GM18526 (cell line): ENCODE measurements around the gene TRIP4.

Experiments used
- POLR2A ChIP-seq: IDR thresholded peaks from 3 replicates; pipeline ENCODE4 v1.6.1; 2011; ENCODE audit not compliant: insufficient read length; ENCODE audit errors: extremely low read depth

Gene TRIP4

DNA sequence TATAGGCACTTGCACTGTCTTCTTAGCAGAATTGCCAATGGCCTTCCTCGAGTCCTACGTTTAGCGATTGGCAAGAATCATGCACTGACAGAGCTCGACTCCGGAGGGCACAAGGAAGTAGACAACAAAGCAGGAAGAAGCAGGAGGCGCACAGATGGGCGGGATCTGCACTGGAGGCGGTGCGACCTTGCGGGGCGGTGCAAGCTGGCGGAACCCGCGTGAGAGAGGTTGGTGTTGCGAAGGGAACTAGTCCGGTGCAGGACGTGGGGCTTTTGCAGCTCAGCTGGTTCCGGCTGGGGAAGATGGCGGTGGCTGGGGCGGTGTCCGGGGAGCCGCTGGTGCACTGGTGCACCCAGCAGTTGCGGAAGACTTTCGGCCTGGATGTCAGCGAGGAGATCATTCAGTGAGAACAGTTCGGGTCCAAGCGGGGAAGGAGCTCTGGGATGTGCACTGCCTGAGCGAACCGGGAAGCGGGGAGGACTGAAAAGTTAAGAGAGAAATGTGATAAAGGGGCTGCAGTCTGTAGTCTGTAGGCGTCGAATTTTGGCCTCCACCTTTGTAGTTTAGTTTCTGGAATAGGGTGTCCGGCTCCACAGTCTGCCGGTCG lies at the start of gene TRIP4:
TRIP4 (plus strand) TSS at position 275 of the 607 bp plus-strand sequence; CDS start at position 303, 28 bp downstream.
- peak; percentile 90 for TF ChIP-seq POLR2A

- no peak for TF ChIP-seq POLR2A
These were observed 47.3 kb upstream of the TRIP4 start for GRCh38 chr15:64340355-64340754.

DNA sequence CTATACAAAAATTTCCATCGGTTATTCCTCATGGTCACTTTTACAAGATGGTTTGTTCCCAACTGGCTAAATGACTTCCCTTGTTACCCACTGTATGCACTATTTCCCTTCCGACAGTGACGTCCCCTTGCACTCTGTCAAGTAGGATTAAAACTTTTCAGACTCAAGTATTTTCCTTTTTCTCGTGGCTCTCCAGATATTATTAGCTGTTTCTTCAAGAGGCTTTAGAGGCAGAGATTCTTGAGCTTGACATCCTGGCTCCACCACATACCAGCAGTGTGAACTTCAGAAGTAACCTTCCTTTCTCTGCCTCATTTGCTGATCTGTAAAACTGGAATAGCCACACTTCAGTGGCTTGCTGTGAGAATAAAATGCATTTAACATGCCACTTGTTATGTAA lies 45.7 kb upstream of the TRIP4 start:
- no peak for TF ChIP-seq POLR2A

GRCh38 chr15:64343222-64343621 lies 44.4 kb upstream of the TRIP4 start:
- TF ChIP-seq POLR2A, result no peak

- TF ChIP-seq POLR2A, result no peak
These were observed 43.8 kb upstream of the TRIP4 start for GRCh38 chr15:64343841-64344240.

- TF ChIP-seq POLR2A, result no peak
These were observed 42.9 kb upstream of the TRIP4 start for GRCh38 chr15:64344651-64345294.

GRCh38 chr15:64348455-64348854 lies 39.2 kb upstream of the TRIP4 start:
- no peak for TF ChIP-seq POLR2A

GRCh38 chr15:64349375-64349774 lies 38.3 kb upstream of the TRIP4 start:
- no peak for TF ChIP-seq POLR2A

DNA sequence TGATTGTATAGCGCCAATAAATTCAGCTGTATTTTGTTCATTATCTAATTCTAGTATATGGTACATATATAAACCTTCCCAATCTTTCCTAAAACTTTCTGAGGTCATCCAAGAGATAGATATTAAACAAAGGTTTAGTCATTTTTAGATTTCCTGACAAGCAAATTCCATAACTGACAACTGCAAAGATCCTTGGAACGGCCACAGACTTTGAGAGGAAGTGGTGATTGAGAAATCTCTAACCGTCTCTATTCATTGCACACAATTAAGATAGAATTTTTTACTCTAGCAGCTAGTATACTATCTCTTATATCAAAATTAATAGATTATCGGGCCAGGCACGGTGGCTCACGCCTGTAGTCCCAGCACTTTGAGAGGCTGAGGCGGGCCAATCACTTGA lies 36.4 kb upstream of the TRIP4 start:
- no peak for TF ChIP-seq POLR2A

DNA sequence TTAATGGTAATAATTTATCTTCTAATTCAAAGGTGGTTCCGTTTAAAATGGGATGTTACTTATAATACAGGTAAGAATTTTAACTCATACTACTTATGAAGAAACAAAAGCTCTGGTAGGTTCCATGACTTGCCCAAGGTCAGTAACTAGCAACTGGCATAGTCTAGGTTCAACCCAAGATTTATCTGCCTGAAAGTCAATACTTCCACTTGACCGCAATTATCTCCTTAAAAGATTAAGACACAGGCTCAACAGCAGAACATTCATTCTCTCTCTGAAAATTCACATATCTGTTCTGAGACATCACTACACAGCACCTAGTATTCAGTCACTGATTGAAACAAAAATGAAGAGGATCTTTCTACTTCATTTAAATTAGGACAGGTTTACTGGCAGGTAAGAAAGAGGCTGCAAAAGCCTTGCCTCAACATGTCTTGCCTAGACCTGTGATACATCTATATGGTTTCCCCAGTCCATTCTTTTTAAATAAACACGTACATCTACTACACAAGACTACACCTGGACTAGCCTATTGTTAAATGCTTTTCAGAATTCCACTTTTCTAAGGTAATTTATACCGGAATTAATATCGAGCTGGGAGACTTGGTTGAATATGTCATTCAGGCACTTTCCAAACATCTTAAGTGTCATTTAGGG lies 32.8 kb upstream of the TRIP4 start:
- no peak for TF ChIP-seq POLR2A

DNA sequence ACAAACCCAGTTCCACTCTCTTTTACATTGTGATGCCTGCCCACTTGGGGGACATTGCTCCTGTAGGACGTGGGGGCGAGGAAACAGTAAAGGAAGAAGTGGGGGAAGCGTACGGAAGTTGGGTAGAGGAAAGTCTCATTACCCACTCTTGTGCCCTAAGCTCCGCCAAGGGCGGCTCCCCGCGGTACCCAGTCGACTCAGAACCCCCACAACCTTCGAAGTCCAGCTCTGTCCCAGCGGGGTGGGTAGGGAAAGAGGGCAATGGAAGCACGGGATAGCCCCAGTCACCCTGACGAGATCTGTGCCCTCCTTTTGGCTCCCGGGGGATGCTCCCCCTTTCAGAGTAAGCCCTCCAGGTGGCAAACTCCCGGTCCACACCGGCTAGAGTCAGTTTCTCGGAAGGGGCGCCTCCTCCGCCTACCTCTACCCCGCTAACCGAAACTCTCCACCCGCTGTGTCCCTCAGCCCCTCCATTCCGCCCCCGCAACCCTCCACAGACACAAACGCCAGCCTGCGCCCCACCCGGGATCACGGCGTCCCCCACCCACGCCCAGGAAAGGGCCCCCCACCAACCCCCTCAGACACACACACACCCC lies 32.2 kb upstream of the TRIP4 start:
- TF ChIP-seq POLR2A, result no peak

DNA sequence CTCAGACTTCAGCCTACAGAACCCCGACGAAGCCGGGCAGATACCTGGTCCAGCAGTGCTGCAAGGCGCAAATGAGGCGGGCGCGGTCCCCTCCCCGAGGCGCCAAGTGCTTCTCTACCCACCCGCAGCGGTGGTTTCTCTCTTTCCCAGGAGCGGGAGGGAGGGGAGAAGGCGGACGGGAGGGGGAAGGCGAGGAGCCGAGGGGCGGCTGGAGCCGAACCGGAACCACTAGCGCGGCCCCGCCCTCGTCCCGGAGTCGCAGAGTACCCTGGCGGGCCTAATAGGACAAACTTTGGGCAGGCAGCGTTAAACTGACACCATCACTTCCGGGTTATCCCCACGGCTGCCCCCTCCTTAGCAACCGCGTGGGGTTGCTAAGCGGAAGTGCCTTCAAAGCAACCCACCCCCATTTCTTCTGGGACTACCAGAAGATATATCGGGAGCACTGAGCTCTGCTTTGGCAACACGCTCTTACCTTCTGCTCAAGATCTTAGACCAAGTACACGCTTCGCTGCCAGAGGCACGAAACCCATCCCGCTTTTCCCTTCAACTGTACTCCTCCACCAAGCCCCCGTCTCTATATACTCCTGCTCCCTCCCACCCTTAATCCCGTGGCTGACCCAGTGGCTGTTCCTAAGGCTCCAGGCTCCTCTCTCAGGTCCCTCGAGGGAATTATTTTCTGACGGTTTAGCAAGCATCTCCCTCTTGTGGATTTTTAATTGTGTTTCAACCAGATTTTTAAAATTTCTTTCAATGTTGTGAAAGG lies 31.5 kb upstream of the TRIP4 start, which contains the start of gene CSNK1G1:
CSNK1G1 (minus strand) TSS at position 230 of the 766 bp plus-strand sequence. CDS start 55,674 bp downstream, outside the sequence.
- TF ChIP-seq POLR2A, result peak; percentile 50

DNA sequence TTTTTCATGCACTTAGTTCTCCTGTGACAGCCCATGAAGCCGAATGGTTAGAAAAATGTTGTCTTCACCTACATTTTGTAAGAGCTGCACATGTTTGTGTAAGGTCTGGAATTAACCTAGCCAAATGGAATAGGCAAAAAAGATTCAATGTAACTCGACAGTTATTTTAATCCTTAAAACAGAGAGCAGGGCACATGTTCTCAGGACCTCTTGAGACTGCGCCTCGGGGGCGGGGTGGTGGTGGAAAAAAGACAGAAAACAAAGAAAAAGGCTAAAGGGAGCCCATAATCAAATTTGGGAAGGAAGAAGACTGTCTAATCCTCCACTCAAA lies 31.0 kb upstream of the TRIP4 start:
- no peak for TF ChIP-seq POLR2A

DNA sequence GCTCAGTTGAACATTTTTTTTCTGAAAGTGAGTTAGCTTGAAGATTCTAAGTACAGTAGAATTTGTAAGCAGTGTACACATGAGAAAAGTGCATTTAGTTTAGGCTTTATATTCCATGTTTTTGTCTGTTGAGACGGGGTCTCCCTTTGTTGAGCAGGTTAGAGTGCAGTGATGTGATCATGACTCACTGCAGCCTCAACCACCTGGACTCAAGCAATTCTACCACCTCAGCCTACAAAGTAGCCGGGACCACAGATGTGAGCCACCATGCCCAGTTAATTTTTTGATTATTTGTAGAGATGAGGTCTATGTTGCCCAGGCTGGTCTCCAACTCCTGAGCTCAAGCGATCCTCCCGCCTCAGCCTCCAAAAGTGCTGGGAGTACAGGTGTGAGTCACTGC lies 26.4 kb upstream of the TRIP4 start:
- no peak for TF ChIP-seq POLR2A

DNA sequence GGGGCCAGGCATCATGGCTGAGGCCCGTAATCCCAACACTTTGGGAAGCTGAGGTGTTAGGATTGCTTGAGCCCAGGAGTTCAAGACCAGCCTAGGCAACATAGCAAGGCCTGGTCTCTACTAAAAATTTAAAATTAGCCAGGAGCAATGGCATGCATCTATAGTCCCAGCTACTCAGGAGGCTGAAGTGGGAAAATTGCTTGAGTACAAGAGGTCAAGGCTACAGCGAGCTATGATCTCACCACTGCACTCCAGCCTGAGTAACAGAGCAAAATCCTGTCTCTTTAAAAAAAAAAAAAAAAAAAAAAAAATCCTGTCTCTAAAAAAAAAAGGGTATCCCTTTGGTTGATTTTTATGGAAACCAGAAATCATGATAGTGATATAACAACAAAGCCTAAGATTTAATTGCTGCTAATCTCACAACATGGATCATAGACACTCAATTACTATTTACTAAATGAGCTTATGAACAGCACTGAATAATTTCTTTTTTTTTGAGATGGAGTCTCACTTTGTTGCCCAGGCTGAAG lies 18.5 kb upstream of the TRIP4 start:
- TF ChIP-seq POLR2A, result no peak
